K562 (cell line): Measurements from ENCODE around the gene CCDC136. TPM values are rescaled to one million over a fixed set of nuclear protein-coding genes. Genes with fewer than 3 reads are reported as not detected.
A peak's percentile ranks its signal among the peaks of the same experiment; 100 is the strongest.

Experiments
- ETV6 ChIP-seq, 3 experiments: fragments of 150-350 bp in 1 of 3; sonication (generic) in 1 of 3; formaldehyde crosslinking in 1 of 3; IDR thresholded peaks; 2 replicates each; pipeline versions ENCODE4 v1.6.1 to v1.8.0; 2014 to 2022; ENCODE audit warnings: borderline replicate concordance in 2 of 3, low read depth in 2 of 3, antibody characterized with exemption in 1 of 3, low read length in 1 of 3, mild to moderate bottlenecking in 1 of 3, missing genetic modification reagents in 1 of 3
- SPI1 ChIP-seq: IDR thresholded peaks from 2 replicates; pipeline ENCODE4 v1.6.1; 2011; ENCODE audit warnings: low read depth, low read length, control low read depth, borderline replicate concordance
- TBL1XR1 ChIP-seq, 2 experiments: IDR thresholded peaks; 2 replicates each; pipeline ENCODE4 v1.6.1; 2012; ENCODE audit warnings: improper control_type of control experiment in 2 of 2, low read length in 2 of 2, mild to moderate bottlenecking in 1 of 2
- ZNF316 ChIP-seq: fragments of 450-650 bp; IDR thresholded peaks from 2 replicates; pipeline ENCODE4 v1.6.1; 2016
- ZNF830 ChIP-seq: fragments of 250-450 bp; sonication (Bioruptor Pico); IDR thresholded peaks from 2 replicates; pipeline ENCODE4 v1.5.0; 2021; ENCODE audit warnings: mild to moderate bottlenecking
- polyA plus RNA-seq, 8 experiments: library from polyadenylated mRNA; depleted of rRNA in 4 of 8; stranded (reverse) in 5 of 8; unstranded in 3 of 8; fragments of >200 nt; fragmentation: Nextera tagmentation in 2 of 8; fragmentation: Illumina TruSeq in 1 of 8; extraction: Ambion mirVana in 2 of 8; extraction: Trizol in 1 of 8; gene quantifications; 2 replicates each; pipeline versions ENCODE4 v1.2.1 to v1.2.3, GENCODE V29; 2011 to 2014; ENCODE audit warnings: inconsistent platforms in 1 of 8, missing spikeins in 1 of 8
- total RNA-seq, 7 experiments: library from RNA; depleted of rRNA in 6 of 7; stranded (reverse); fragments of >200 nt in 6 of 7; fragmentation: Illumina TruSeq in 2 of 7; extraction: Trizol in 2 of 7; gene quantifications; 2 replicates each; pipeline versions ENCODE4 v1.2.1 to v1.2.3, GENCODE V29; 2011 to 2021; ENCODE audit warnings: low replicate concordance in 1 of 7
- TF ChIP-seq, protein P1 (sequence below): fragments of 450-650 bp; formaldehyde crosslinking; IDR thresholded peaks from 2 replicates; pipeline ENCODE4 v1.4.0; 2022; ENCODE audit warnings: missing genetic modification characterization
- TF ChIP-seq, protein P2 (sequence below): fragments of 250-450 bp; sonication (Bioruptor Pico); IDR thresholded peaks from 2 replicates; pipeline ENCODE4 v1.8.0; 2021; ENCODE audit warnings: moderate library complexity, mild to moderate bottlenecking, inconsistent platforms

Gene CCDC136
- total and polyA plus RNA-seq, 9 of the 15 experiments (the other 6 are each of a cell fraction or from before 2014, with no cell fraction given) = 2.4 to 40.8 (median 26.5) TPM

DNA sequence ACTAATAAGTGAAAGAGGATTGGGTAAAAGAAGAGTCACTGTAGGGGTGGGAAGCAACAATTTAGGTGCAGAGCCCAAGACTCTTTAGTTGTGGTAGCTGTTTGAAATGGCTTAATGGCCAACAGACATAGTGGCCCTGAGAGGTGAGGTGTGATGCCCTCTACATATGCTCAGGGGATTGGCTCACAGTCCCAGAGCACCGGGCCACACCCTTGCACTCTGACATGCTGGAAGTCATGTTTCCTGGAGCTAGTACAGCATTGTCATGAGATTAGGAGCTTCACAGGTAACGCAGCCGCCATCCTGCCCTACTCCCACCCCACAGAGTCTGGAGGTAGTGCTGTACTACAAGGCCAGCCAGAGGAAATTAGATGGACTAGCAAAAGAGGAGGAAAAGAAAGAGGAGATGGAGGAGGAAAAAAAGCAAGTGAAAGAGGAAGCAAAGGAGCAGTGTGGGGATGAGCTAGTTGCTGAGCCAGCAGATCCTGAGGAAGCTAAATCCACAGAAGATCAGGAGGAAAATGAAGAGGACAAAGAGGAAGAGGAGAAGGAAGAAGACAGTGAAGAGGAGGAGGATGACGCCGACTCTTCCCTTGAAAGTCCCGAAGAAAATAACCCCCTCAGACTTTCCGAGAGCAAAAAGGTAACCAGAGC is 23.6 kb downstream of the CCDC136 start (continued):
- TF ChIP-seq, protein P1, sequence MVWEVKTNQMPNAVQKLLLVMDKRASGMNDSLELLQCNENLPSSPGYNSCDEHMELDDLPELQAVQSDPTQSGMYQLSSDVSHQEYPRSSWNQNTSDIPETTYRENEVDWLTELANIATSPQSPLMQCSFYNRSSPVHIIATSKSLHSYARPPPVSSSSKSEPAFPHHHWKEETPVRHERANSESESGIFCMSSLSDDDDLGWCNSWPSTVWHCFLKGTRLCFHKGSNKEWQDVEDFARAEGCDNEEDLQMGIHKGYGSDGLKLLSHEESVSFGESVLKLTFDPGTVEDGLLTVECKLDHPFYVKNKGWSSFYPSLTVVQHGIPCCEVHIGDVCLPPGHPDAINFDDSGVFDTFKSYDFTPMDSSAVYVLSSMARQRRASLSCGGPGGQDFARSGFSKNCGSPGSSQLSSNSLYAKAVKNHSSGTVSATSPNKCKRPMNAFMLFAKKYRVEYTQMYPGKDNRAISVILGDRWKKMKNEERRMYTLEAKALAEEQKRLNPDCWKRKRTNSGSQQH (CRISPR knock-in tag) = peak; percentile 7; the same call in 1 of the 2 replicates
- TF ChIP-seq ZNF830 (CRISPR knock-in tag) (no peak), ETV6 (IDR thresholded peaks at IDR 0.05; ENCODE audit: borderline replicate concordance in 1 of 2, low read depth in 2 of 2, low read length in 1 of 2) (peak; percentile 19 to 48; a peak in 1 of 4 replicates), ETV6 (CRISPR knock-in tag; IDR thresholded peaks at IDR 0.05; ENCODE audit: borderline replicate concordance) (no peak), TBL1XR1 (IDR thresholded peaks at IDR 0.05; ENCODE audit: low read length in 2 of 2) (no peak), SPI1 (peak; percentile 92), ZNF316 (peak; percentile 98)
- TF ChIP-seq, protein P2, sequence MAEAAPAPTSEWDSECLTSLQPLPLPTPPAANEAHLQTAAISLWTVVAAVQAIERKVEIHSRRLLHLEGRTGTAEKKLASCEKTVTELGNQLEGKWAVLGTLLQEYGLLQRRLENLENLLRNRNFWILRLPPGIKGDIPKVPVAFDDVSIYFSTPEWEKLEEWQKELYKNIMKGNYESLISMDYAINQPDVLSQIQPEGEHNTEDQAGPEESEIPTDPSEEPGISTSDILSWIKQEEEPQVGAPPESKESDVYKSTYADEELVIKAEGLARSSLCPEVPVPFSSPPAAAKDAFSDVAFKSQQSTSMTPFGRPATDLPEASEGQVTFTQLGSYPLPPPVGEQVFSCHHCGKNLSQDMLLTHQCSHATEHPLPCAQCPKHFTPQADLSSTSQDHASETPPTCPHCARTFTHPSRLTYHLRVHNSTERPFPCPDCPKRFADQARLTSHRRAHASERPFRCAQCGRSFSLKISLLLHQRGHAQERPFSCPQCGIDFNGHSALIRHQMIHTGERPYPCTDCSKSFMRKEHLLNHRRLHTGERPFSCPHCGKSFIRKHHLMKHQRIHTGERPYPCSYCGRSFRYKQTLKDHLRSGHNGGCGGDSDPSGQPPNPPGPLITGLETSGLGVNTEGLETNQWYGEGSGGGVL (CRISPR knock-in tag) = no peak
- TF ChIP-seq, all 486 proteins: peak for 18
